Natural killer cell treated with Interleukin-12 subunit alpha and Interleukin-12 subunit beta and Interleukin-15 and Interleukin-18, amount 100 ng/mL, for 72 hours (primary cell): ENCODE results near the gene NKG7. TPM values are rescaled to one million over a fixed set of nuclear protein-coding genes. Genes with fewer than 3 reads are reported as not detected.
A peak's percentile ranks its signal among the peaks of the same experiment; 100 is the strongest.

Experiments used
- ATAC-seq, 2 donors: fragments of 150-1000 bp; cut with Tn5 transposase in 1 of 2; sonication (Bioruptor Pico), chemical (Tn5 transposase) in 1 of 2; 2 replicates each; pipeline ENCODE4 v1.10.0; 2021
- DNase-seq: peaks from one replicate; pipeline ENCODE4 v3.0.0; 2022; ENCODE audit warnings: low spot score
- H3K27ac Mint-ChIP-seq, 2 donors: 1 replicate in 1 of 2; 2 replicates in 1 of 2; pipeline ENCODE4 v1.8.0; 2022; ENCODE audit warnings: mixed read lengths in 2 of 2, mild to moderate bottlenecking in 1 of 2, moderate library complexity in 1 of 2
- H3K27me3 Mint-ChIP-seq, 2 donors: 1 replicate in 1 of 2; 2 replicates in 1 of 2; pipeline ENCODE4 v1.8.0; 2022; ENCODE audit warnings: mixed read lengths in 2 of 2
- H3K36me3 Mint-ChIP-seq: one replicate; pipeline ENCODE4 v1.8.0; 2022; ENCODE audit warnings: mixed read lengths
- H3K4me1 Mint-ChIP-seq, 2 donors: 1 replicate in 1 of 2; 2 replicates in 1 of 2; pipeline ENCODE4 v1.8.0; 2022; ENCODE audit warnings: low read depth in 2 of 2, mixed read lengths in 2 of 2, mild to moderate bottlenecking in 1 of 2
- H3K4me3 Mint-ChIP-seq: one replicate; pipeline ENCODE4 v1.8.0; 2022; ENCODE audit warnings: mixed read lengths
- H3K9me3 Mint-ChIP-seq: 2 replicates; pipeline ENCODE4 v1.8.0; 2022; ENCODE audit warnings: mixed read lengths
- total RNA-seq, 2 donors: library from RNA; stranded (reverse); gene quantifications; one replicate each; pipeline ENCODE4 v1.2.3, GENCODE V29; 2022

The NKG7 gene
- total RNA-seq, 2 donors from 2014 or later: 1,196 to 2,045 TPM

GRCh38 chr19:51377422-51377821 lies 5.0 kb upstream of the NKG7 start:
- peaks cover 62 to 65% of the 10 kb centered on the region in 2 donors for H3K4me1 Mint-ChIP-seq
- no peaks in the 10 kb centered on the region for H3K27me3 Mint-ChIP-seq
- H3K27ac Mint-ChIP-seq: no peak overlapping the region
- H3K36me3 Mint-ChIP-seq: no peaks in the 10 kb centered on the region
- no peak overlapping the region for H3K4me3 Mint-ChIP-seq
- ATAC-seq: no peak
- H3K9me3 Mint-ChIP-seq: no peaks in the 10 kb centered on the region
- DNase-seq: no peak

GRCh38 chr19:51375504-51376221 lies 3.2 kb upstream of the NKG7 start:
- Mint-ChIP-seq H3K27ac (peak overlapping the region; percentile 87 to 93), H3K27me3 (no peaks in the 10 kb centered on the region), H3K4me1 (peaks cover 59 to 66% of the 10 kb centered on the region in 2 donors), H3K36me3 (peaks cover 8% of the 10 kb centered on the region), H3K9me3 (no peaks in the 10 kb centered on the region), H3K4me3 (peak overlapping the region; percentile 100)
- DNase-seq (peak; percentile 91), ATAC-seq (peak; percentile 13 to 43)

- DNase-seq: no peak
- Mint-ChIP-seq H3K27ac (peak overlapping the region; percentile 87 to 93), H3K36me3 (peaks cover 17% of the 10 kb centered on the region), H3K4me1 (peaks cover 62 to 67% of the 10 kb centered on the region in 2 donors), H3K9me3 (no peaks in the 10 kb centered on the region), H3K4me3 (peak overlapping the region; percentile 100), H3K27me3 (no peaks in the 10 kb centered on the region)
- no peak for ATAC-seq
These were observed 319 bp downstream of the NKG7 start for GRCh38 chr19:51372021-51372648.

GRCh38 chr19:51371186-51371690 lies 1.2 kb downstream of the NKG7 start:
- H3K4me1 Mint-ChIP-seq: peaks cover 63 to 67% of the 10 kb centered on the region in 2 donors
- no peak for ATAC-seq

GRCh38 chr19:51370230-51370629 lies 2.2 kb downstream of the NKG7 start:
- DNase-seq: no peak
- H3K36me3 Mint-ChIP-seq: peaks cover 17% of the 10 kb centered on the region
- peaks cover 62 to 67% of the 10 kb centered on the region in 2 donors for H3K4me1 Mint-ChIP-seq
- no peak for ATAC-seq
- peak overlapping the region; percentile 87 to 93 for H3K27ac Mint-ChIP-seq
- H3K9me3 Mint-ChIP-seq: no peaks in the 10 kb centered on the region
- no peaks in the 10 kb centered on the region for H3K27me3 Mint-ChIP-seq
- peak overlapping the region; percentile 100 for H3K4me3 Mint-ChIP-seq

More at GRCh38 chr19:51371186-51371690, 1.2 kb downstream of the NKG7 start:
- H3K9me3 Mint-ChIP-seq: no peaks in the 10 kb centered on the region
- peaks cover 17% of the 10 kb centered on the region for H3K36me3 Mint-ChIP-seq
- H3K27me3 Mint-ChIP-seq: no peaks in the 10 kb centered on the region
- H3K27ac Mint-ChIP-seq: peak overlapping the region; percentile 87 to 93
- peak overlapping the region; percentile 100 for H3K4me3 Mint-ChIP-seq
- no peak for DNase-seq

GRCh38 chr19:51368366-51369282 lies 3.8 kb downstream of the NKG7 start, which contains the start of gene CLDND2:
CLDND2 (minus strand) TSS chr19:51369003; CDS start chr19:51368577, 426 bp downstream.
- DNase-seq (no peak), ATAC-seq (no peak)
- Mint-ChIP-seq H3K4me3 (peak within 1 kb of the TSS; percentile 100), H3K4me1 (peaks cover 60 to 63% of the 10 kb centered on the region in 2 donors), H3K27ac (peak within 1 kb of the TSS; percentile 87 to 93), H3K36me3 (peaks cover 17% of the 10 kb centered on the region), H3K9me3 (no peaks in the 10 kb centered on the region), H3K27me3 (no peaks in the 10 kb centered on the region)

- peaks cover 17% of the 10 kb centered on the region for H3K36me3 Mint-ChIP-seq
- H3K9me3 Mint-ChIP-seq: no peaks in the 10 kb centered on the region
- no peaks in the 10 kb centered on the region for H3K27me3 Mint-ChIP-seq
- H3K27ac Mint-ChIP-seq: peak overlapping the region; percentile 87 to 93
- H3K4me3 Mint-ChIP-seq: peak overlapping the region; percentile 100
- DNase-seq: peak; percentile 99
- ATAC-seq: peak; percentile 88 to 91
- peaks cover 59 to 62% of the 10 kb centered on the region in 2 donors for H3K4me1 Mint-ChIP-seq
These were observed 4.7 kb downstream of the NKG7 start for GRCh38 chr19:51367565-51368365.

GRCh38 chr19:51367255-51367564 lies 5.2 kb downstream of the NKG7 start:
- DNase-seq (peak; percentile 71), ATAC-seq (no peak)
- Mint-ChIP-seq H3K27ac (peak overlapping the region; percentile 87 to 93), H3K27me3 (no peaks in the 10 kb centered on the region), H3K9me3 (no peaks in the 10 kb centered on the region), H3K4me3 (peak overlapping the region; percentile 100), H3K36me3 (peaks cover 17% of the 10 kb centered on the region), H3K4me1 (peaks cover 59 to 64% of the 10 kb centered on the region in 2 donors)

- H3K27ac Mint-ChIP-seq: peak overlapping the region; percentile 87 to 93
- H3K4me1 Mint-ChIP-seq: peaks cover 63 to 69% of the 10 kb centered on the region in 2 donors
- DNase-seq: peak; percentile 95
- H3K9me3 Mint-ChIP-seq: no peaks in the 10 kb centered on the region
- H3K36me3 Mint-ChIP-seq: peaks cover 17% of the 10 kb centered on the region
- H3K27me3 Mint-ChIP-seq: no peaks in the 10 kb centered on the region
- peak; percentile 60 to 70 for ATAC-seq
- H3K4me3 Mint-ChIP-seq: peak overlapping the region; percentile 100
These were observed 5.8 kb downstream of the NKG7 start for GRCh38 chr19:51366389-51367254.

GRCh38 chr19:51365965-51366388 lies 6.5 kb downstream of the NKG7 start, which contains the start of gene ETFB:
ETFB (minus strand) TSS chr19:51366388; CDS start chr19:51366326, 62 bp downstream.
- H3K36me3 Mint-ChIP-seq: peaks cover 11% of the 10 kb centered on the region
- no peaks in the 10 kb centered on the region for H3K27me3 Mint-ChIP-seq
- DNase-seq (no peak), ATAC-seq (no peak)
- peaks cover 61 to 65% of the 10 kb centered on the region in 2 donors for H3K4me1 Mint-ChIP-seq
- peak within 1 kb of the TSS; percentile 87 to 93 for H3K27ac Mint-ChIP-seq
- H3K4me3 Mint-ChIP-seq: peak within 1 kb of the TSS; percentile 100
- no peaks in the 10 kb centered on the region for H3K9me3 Mint-ChIP-seq

- Mint-ChIP-seq H3K4me1 (peaks cover 55 to 59% of the 10 kb centered on the region in 2 donors), H3K27ac (peak overlapping the region; percentile 87 to 93), H3K27me3 (no peaks in the 10 kb centered on the region), H3K9me3 (no peaks in the 10 kb centered on the region), H3K36me3 (peaks cover 6% of the 10 kb centered on the region), H3K4me3 (peak overlapping the region; percentile 100)
- DNase-seq (peak; percentile 62), ATAC-seq (no peak)
These were observed 7.1 kb downstream of the NKG7 start for GRCh38 chr19:51365211-51365964.
